Smooth muscle cell (in vitro differentiated cells): ENCODE results near the gene SNCG. TPM values are rescaled to one million over a fixed set of nuclear protein-coding genes. Genes with fewer than 3 reads are reported as not detected.

Experiments used
- DNase-seq: peaks from one replicate; lab custom pipeline; 2025; ENCODE audit not compliant: unreplicated experiment; lab: John Stamatoyannopoulos, UW
- H2AFZ ChIP-seq: fragments of 200-600 bp; sonication (generic); 2 replicates; pipeline ENCODE4 v1.6.0; 2016; ENCODE audit warnings: antibody characterized with exemption, low read depth, mild to moderate bottlenecking
- H3F3A ChIP-seq: fragments of 200-600 bp; sonication (generic); 2 replicates; pipeline ENCODE4 v1.6.0; 2017; ENCODE audit warnings: antibody characterized with exemption, low read depth
- H3K27ac ChIP-seq: fragments of 200-600 bp; sonication (generic); 2 replicates; pipeline ENCODE4 v1.5.1; 2016; ENCODE audit warnings: low read depth, mild to moderate bottlenecking
- H3K27me3 ChIP-seq: fragments of 200-600 bp; sonication (generic); 2 replicates; pipeline ENCODE4 v1.6.1; 2016; ENCODE audit warnings: low read depth, mild to moderate bottlenecking
- H3K36me3 ChIP-seq: fragments of 200-600 bp; sonication (generic); 2 replicates; pipeline ENCODE4 v1.5.1; 2016; ENCODE audit warnings: low read depth
- H3K4me1 ChIP-seq: fragments of 200-600 bp; sonication (generic); 2 replicates; pipeline ENCODE4 v1.5.1; 2016; ENCODE audit warnings: low read depth
- H3K4me2 ChIP-seq: fragments of 200-600 bp; sonication (generic); 2 replicates; pipeline ENCODE4 v1.6.0; 2016; ENCODE audit warnings: mild to moderate bottlenecking
- H3K4me3 ChIP-seq: fragments of 200-600 bp; sonication (generic); 2 replicates; pipeline ENCODE4 v1.5.1; 2016; ENCODE audit warnings: mild to moderate bottlenecking
- H3K79me2 ChIP-seq: fragments of 200-600 bp; sonication (generic); 2 replicates; pipeline ENCODE4 v1.6.0; 2016; ENCODE audit warnings: low read depth, mild to moderate bottlenecking
- H3K9ac ChIP-seq: fragments of 200-600 bp; sonication (generic); 2 replicates; pipeline ENCODE4 v1.6.0; 2016; ENCODE audit warnings: low read depth
- H3K9me3 ChIP-seq: fragments of 200-600 bp; sonication (generic); replicated peaks from 2 replicates; pipeline ENCODE4 v1.5.1; 2016; ENCODE audit warnings: low read depth
- H4K20me1 ChIP-seq: fragments of 200-600 bp; sonication (generic); 2 replicates; pipeline ENCODE4 v1.6.0; 2016; ENCODE audit warnings: low read depth
- WGBS: methylation state at CpG from one replicate; pipeline ENCODE4 v1.1.7; 2016; ENCODE audit warnings: low lambda C conversion rate; 5-methylcytosine and 5-hydroxymethylcytosine counted together
- polyA plus RNA-seq: library from polyadenylated mRNA; unstranded; fragments of >200 nt; fragmentation: Nextera tagmentation; extraction: Ambion mirVana; gene quantifications from 2 replicates; pipeline ENCODE4 v1.2.1, GENCODE V29; 2016
- total RNA-seq: library from RNA; depleted of rRNA; stranded (reverse); fragments of >200 nt; gene quantifications from 2 replicates; pipeline ENCODE4 v1.2.3, GENCODE V29; 2014
- TF ChIP-seq, protein P1 (sequence below): fragments of 200-600 bp; sonication (generic); IDR thresholded peaks from 2 replicates; pipeline ENCODE4 v1.5.1; 2017; ENCODE audit warnings: borderline replicate concordance, mild to moderate bottlenecking, antibody characterized with exemption; ENCODE audit not compliant: insufficient read depth, poor library complexity, severe bottlenecking

SNCG gene
- total and polyA plus RNA-seq, 2 experiments from 2014 or later: 2.3 to 6.7 TPM

DNA sequence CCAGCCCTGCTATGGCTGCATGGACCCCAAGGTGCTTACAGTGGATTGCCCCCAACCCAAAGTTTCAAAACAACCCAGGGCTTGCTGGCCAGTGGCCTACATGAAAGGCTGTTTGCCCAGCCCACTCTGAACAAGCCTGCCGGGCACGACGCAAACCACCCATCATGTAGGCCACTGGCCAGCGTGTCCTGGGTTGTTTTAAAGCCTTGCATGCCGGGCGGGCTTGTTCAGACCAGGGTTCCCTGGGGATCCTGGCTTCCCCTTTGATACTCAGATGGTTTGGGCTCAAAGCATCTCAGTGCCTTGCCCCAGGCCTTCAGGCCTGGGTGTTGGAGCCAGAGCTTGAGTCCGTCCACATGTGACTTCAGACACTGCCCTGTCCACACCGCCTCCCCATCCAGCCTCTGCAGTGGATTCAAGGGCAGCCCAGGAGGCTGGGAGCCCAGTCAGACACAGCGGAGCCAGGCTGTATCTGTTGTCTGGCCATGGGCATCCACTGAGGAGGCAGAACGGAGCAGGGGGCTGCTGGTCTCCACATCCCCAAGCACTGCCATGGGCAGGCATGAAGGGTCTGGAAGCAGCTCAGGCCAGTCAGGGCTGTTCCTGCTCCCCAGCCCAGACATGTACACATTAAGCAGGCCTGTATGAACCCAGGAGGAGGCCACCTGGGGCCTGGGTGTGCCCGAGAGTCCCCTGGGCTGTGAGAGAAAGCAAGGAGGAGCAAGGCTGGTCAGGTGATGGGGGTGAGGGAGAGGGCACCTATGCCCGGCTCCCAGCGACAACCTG, 5.9 kb downstream of the SNCG start:
- Histone ChIP-seq H3K4me1 (peaks cover 11% of the 10 kb centered on the region), H3K9me3 (no peaks in the 10 kb centered on the region), H3K79me2 (no peaks in the 10 kb centered on the region), H3K9ac (no peak overlapping the region), H3K27me3 (no peaks in the 10 kb centered on the region), H3K27ac (no peak overlapping the region), H3K36me3 (no peaks in the 10 kb centered on the region), H2AFZ (no peak overlapping the region), H3F3A (no peaks in the 10 kb centered on the region), H3K4me2 (no peak overlapping the region), H4K20me1 (no peaks in the 10 kb centered on the region), H3K4me3 (no peak overlapping the region)
- DNase-seq: no peak
- TF ChIP-seq, protein P1, sequence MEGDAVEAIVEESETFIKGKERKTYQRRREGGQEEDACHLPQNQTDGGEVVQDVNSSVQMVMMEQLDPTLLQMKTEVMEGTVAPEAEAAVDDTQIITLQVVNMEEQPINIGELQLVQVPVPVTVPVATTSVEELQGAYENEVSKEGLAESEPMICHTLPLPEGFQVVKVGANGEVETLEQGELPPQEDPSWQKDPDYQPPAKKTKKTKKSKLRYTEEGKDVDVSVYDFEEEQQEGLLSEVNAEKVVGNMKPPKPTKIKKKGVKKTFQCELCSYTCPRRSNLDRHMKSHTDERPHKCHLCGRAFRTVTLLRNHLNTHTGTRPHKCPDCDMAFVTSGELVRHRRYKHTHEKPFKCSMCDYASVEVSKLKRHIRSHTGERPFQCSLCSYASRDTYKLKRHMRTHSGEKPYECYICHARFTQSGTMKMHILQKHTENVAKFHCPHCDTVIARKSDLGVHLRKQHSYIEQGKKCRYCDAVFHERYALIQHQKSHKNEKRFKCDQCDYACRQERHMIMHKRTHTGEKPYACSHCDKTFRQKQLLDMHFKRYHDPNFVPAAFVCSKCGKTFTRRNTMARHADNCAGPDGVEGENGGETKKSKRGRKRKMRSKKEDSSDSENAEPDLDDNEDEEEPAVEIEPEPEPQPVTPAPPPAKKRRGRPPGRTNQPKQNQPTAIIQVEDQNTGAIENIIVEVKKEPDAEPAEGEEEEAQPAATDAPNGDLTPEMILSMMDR: no peak
- whole genome bisulfite sequencing: 88% methylated on average over 11 of the region's 13 CpGs

GRCh38 chr10:86964847-86965190, 6.4 kb downstream of the SNCG start:
- H3K27ac ChIP-seq: no peak overlapping the region
- no peak for DNase-seq
- no peaks in the 10 kb centered on the region for H3K27me3 ChIP-seq
- H3K79me2 ChIP-seq: no peaks in the 10 kb centered on the region
- TF ChIP-seq, protein P1: no peak
- H3K4me2 ChIP-seq: no peak overlapping the region
- no peaks in the 10 kb centered on the region for H4K20me1 ChIP-seq
- no peaks in the 10 kb centered on the region for H3F3A ChIP-seq
- no peak overlapping the region for H3K9ac ChIP-seq
- 90% methylated on average over 2 of the region's 2 CpGs for WGBS
- peaks cover 12% of the 10 kb centered on the region for H3K4me1 ChIP-seq
- no peak overlapping the region for H2AFZ ChIP-seq
- H3K9me3 ChIP-seq: no peaks in the 10 kb centered on the region
- no peaks in the 10 kb centered on the region for H3K36me3 ChIP-seq
- no peak overlapping the region for H3K4me3 ChIP-seq

DNA sequence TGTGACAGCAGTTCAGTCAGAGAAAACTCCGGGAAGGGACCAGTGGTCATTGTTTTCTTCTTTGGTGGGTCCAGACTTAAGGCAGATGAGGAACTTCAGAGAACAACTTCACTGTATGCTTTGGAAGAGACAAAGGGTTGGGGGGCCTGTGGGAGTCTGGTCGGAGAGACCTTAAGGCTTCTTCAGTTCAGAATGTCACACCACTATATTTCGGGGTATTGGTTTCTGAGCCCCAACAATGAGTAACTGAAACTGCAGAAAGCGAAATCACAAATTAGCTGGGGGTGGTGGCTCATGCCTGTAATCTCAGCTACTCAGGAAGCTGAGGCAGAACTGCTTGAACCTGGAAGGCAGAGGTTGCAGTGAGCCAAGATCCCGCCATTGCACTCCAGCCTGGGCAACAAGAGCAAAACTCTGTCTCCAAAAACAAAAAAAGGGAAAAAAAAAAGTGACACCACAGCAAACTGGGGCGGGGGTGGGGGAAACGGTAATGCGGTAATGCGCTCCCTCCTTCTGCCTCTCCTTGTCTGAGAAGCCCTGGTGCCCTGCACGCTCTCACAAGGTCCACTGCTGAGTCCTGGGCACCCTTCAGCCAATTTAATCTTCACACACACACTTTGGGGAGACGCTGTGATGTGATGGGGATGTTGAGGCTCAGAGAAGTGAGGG, 7.7 kb downstream of the SNCG start:
- TF ChIP-seq, protein P1: no peak
- no peak overlapping the region for H3K9ac ChIP-seq

More for the DNA sequence above, 7.7 kb downstream of the SNCG start:
- Histone ChIP-seq H3F3A (no peaks in the 10 kb centered on the region), H3K79me2 (no peaks in the 10 kb centered on the region), H2AFZ (no peak overlapping the region), H3K27ac (no peak overlapping the region), H3K4me3 (no peak overlapping the region), H4K20me1 (no peaks in the 10 kb centered on the region), H3K36me3 (no peaks in the 10 kb centered on the region), H3K27me3 (no peaks in the 10 kb centered on the region), H3K9me3 (no peaks in the 10 kb centered on the region), H3K4me1 (peaks cover 22% of the 10 kb centered on the region), H3K4me2 (peak overlapping the region; percentile 77)
- WGBS: 73% methylated on average over 11 of the region's 11 CpGs
- DNase-seq: no peak
